HEK293 (cell line): Measurements from ENCODE around the gene ANO1.

Experiments used
- CTCF ChIA-PET: fragments of 350-600 bp; formaldehyde crosslinking; extraction: SDS; loops from one replicate; lab custom pipeline; 2021; ENCODE audit warnings: antibody characterized with exemption; lab: Yijun Ruan, JAX
- POLR2A ChIA-PET: fragments of 300-600 bp; formaldehyde crosslinking; extraction: SDS; loops from one replicate; lab custom pipeline; 2020; ENCODE audit warnings: antibody characterized with exemption, inconsistent platforms; lab: Yijun Ruan, JAX
- H3K27ac ChIP-seq: fragments of 200-500 bp; sonication (Bioruptor generic); 2 replicates; pipeline ENCODE4 v1.5.1; 2014; ENCODE audit warnings: low read depth, low read length, control low read depth, inconsistent platforms; ENCODE audit errors: extremely low read depth
- H3K36me3 ChIP-seq, 2 experiments: fragments of 200-500 bp in 1 of 2; sonication (Bioruptor generic) in 1 of 2; 1 replicate in 1 of 2; 2 replicates in 1 of 2; pipeline ENCODE4 v1.5.1; 2014 to 2017; ENCODE audit warnings: inconsistent platforms in 2 of 2, low read length in 2 of 2; ENCODE audit not compliant: control insufficient read depth in 2 of 2, insufficient read depth in 1 of 2
- H3K4me1 ChIP-seq: fragments of 200-500 bp; sonication (Bioruptor generic); 2 replicates; pipeline ENCODE4 v1.5.1; 2014; ENCODE audit warnings: mild to moderate bottlenecking, low read length, inconsistent platforms; ENCODE audit not compliant: control insufficient read depth, insufficient read depth
- H3K4me3 ChIP-seq: 2 replicates; pipeline ENCODE4 v1.5.1; 2011; ENCODE audit warnings: low read depth, mild to moderate bottlenecking, control low read depth, low read length, moderate library complexity
- H3K9me3 ChIP-seq: fragments of 200-500 bp; sonication (Bioruptor generic); 2 replicates; pipeline ENCODE4 v1.5.1; 2014; ENCODE audit warnings: low read depth, low read length, inconsistent platforms; ENCODE audit not compliant: control insufficient read depth, insufficient read depth
- BCL6B ChIP-seq: fragments of 450-650 bp; formaldehyde crosslinking; IDR thresholded peaks from 2 replicates; pipeline ENCODE4 v1.5.1; 2017; ENCODE audit warnings: missing biosample characterization, missing genetic modification characterization
- PRDM2 ChIP-seq: fragments of 450-650 bp; formaldehyde crosslinking; IDR thresholded peaks from 2 replicates; pipeline ENCODE4 v1.5.1; 2016; ENCODE audit warnings: missing biosample characterization, missing genetic modification characterization, borderline replicate concordance
- REPIN1 ChIP-seq: fragments of 450-650 bp; formaldehyde crosslinking; IDR thresholded peaks from 2 replicates; pipeline ENCODE4 v1.5.1; 2017; ENCODE audit warnings: missing biosample characterization, missing genetic modification characterization, low read depth
- SP2 ChIP-seq: fragments of 450-650 bp; formaldehyde crosslinking; IDR thresholded peaks from 2 replicates; pipeline ENCODE4 v1.5.1; 2016; ENCODE audit warnings: missing biosample characterization, missing genetic modification characterization
- YY1 ChIP-seq: fragments of 450-650 bp; formaldehyde crosslinking; IDR thresholded peaks from 2 replicates; pipeline ENCODE4 v1.5.1; 2018; ENCODE audit warnings: missing biosample characterization, missing genetic modification characterization
- ZBTB17 ChIP-seq: fragments of 450-650 bp; formaldehyde crosslinking; IDR thresholded peaks from 2 replicates; pipeline ENCODE4 v1.5.1; 2016; ENCODE audit warnings: missing biosample characterization, missing genetic modification characterization
- ZBTB21 ChIP-seq: fragments of 450-650 bp; formaldehyde crosslinking; IDR thresholded peaks from 2 replicates; pipeline ENCODE4 v1.5.1; 2017; ENCODE audit warnings: missing biosample characterization, missing genetic modification characterization
- ZBTB48 ChIP-seq: fragments of 450-650 bp; formaldehyde crosslinking; IDR thresholded peaks from 2 replicates; pipeline ENCODE4 v1.5.1; 2016; ENCODE audit warnings: missing biosample characterization, missing genetic modification characterization
- ZNF146 ChIP-seq: fragments of 450-650 bp; formaldehyde crosslinking; IDR thresholded peaks from 2 replicates; pipeline ENCODE4 v1.5.1; 2016; ENCODE audit warnings: missing biosample characterization, missing genetic modification characterization
- ZNF19 ChIP-seq: fragments of 450-650 bp; formaldehyde crosslinking; IDR thresholded peaks from 2 replicates; pipeline ENCODE4; 2016; ENCODE audit warnings: missing biosample characterization, missing genetic modification characterization, low read depth
- ZNF394 ChIP-seq: fragments of 450-650 bp; formaldehyde crosslinking; IDR thresholded peaks from 2 replicates; pipeline ENCODE4 v1.5.1; 2016; ENCODE audit warnings: missing biosample characterization, missing genetic modification characterization, mild to moderate bottlenecking, moderate library complexity, borderline replicate concordance
- ZNF600 ChIP-seq: fragments of 450-650 bp; formaldehyde crosslinking; IDR thresholded peaks from 2 replicates; pipeline ENCODE4 v1.5.1; 2016; ENCODE audit warnings: missing biosample characterization, missing genetic modification characterization
- ZNF621 ChIP-seq: fragments of 450-650 bp; formaldehyde crosslinking; IDR thresholded peaks from 2 replicates; pipeline ENCODE4 v1.5.1; 2017; ENCODE audit warnings: missing biosample characterization, missing genetic modification characterization
- ZNF76 ChIP-seq: fragments of 450-650 bp; formaldehyde crosslinking; IDR thresholded peaks from 2 replicates; pipeline ENCODE4; 2016; ENCODE audit warnings: low read depth, missing biosample characterization, missing genetic modification characterization, borderline replicate concordance

ANO1 gene

GRCh38 chr11:70124321-70125000, 46.3 kb downstream of the ANO1 start:
- Histone ChIP-seq H3K9me3 (no peaks in the 10 kb centered on the region), H3K36me3 (no peaks in the 10 kb centered on the region), H3K4me1 (no peaks in the 10 kb centered on the region), H3K4me3 (no peak overlapping the region), H3K27ac (no peak overlapping the region)
- 0 out of 2 replicates have a peak, but pooled peaks have one; percentile 2 for TF ChIP-seq ZNF600 (tag by site-specific recombination)
- TF ChIP-seq ZNF146 (tag by site-specific recombination): no peak
- TF ChIP-seq ZNF621: no peak
- TF ChIP-seq ZNF394 (tag by site-specific recombination): no peak
- TF ChIP-seq SP2 (tag by site-specific recombination): no peak
- TF ChIP-seq PRDM2: no peak
- TF ChIP-seq ZBTB17 (tag by site-specific recombination): no peak
- no peak for TF ChIP-seq ZNF19 (tag by site-specific recombination)
- POLR2A ChIA-PET: no interaction called here
- CTCF ChIA-PET: interaction anchor here (0.6 to 1.2 kb wide), 4 partner anchors 59 to 206 kb away, joined by 3 to 6 read pairs (median 4); no protein-coding TSS in a partner anchor

DNA sequence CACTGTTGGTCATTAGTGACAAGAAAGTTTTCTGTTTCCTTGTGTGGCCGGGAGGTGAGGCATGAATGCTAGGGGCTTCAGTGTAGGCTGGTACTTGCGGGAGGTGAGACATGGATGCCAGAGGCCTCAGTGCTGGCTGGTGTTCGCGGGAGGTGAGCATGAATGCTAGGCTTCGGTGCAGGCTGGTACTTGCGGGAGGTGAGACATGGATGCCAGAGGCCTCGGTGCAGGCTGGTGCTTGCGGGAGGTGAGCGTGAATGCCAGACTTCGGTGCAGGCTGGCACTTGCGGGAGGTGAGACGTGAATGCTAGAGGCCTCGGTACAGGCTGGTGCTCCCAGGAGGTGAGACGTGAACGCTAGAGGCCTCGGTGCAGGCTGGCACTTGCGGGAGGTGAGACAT, 48.4 kb downstream of the ANO1 start:
- POLR2A ChIA-PET: no interaction called here

More for the DNA sequence above, 48.4 kb downstream of the ANO1 start:
- H3K36me3 ChIP-seq: no peaks in the 10 kb centered on the region
- no peaks in the 10 kb centered on the region for H3K9me3 ChIP-seq
- CTCF ChIA-PET: no interaction called here
- H3K4me3 ChIP-seq: no peak overlapping the region
- H3K4me1 ChIP-seq: no peaks in the 10 kb centered on the region
- no peak for TF ChIP-seq ZBTB21
- TF ChIP-seq REPIN1 (tag by site-specific recombination): no peak
- TF ChIP-seq BCL6B: no peak
- TF ChIP-seq ZBTB17 (tag by site-specific recombination): no peak
- TF ChIP-seq ZBTB48 (tag by site-specific recombination): no peak
- no peak for TF ChIP-seq ZNF76 (tag by site-specific recombination)
- no peak for TF ChIP-seq YY1 (tag by site-specific recombination)
- no peak overlapping the region for H3K27ac ChIP-seq
